Hepatic stellate cell (primary cell): Measurements from ENCODE around the gene KRTAP10-2.
"Not testable (repeated sequence)": the region's sequence is repeated elsewhere in the genome, so short reads cannot be mapped to it uniquely, and the experiment has no call there.

Experiments used
- DNase-seq: peaks from one replicate; pipeline ENCODE4 v3.0.0; 2011; ENCODE audit warnings: low spot score

KRTAP10-2 gene

DNA sequence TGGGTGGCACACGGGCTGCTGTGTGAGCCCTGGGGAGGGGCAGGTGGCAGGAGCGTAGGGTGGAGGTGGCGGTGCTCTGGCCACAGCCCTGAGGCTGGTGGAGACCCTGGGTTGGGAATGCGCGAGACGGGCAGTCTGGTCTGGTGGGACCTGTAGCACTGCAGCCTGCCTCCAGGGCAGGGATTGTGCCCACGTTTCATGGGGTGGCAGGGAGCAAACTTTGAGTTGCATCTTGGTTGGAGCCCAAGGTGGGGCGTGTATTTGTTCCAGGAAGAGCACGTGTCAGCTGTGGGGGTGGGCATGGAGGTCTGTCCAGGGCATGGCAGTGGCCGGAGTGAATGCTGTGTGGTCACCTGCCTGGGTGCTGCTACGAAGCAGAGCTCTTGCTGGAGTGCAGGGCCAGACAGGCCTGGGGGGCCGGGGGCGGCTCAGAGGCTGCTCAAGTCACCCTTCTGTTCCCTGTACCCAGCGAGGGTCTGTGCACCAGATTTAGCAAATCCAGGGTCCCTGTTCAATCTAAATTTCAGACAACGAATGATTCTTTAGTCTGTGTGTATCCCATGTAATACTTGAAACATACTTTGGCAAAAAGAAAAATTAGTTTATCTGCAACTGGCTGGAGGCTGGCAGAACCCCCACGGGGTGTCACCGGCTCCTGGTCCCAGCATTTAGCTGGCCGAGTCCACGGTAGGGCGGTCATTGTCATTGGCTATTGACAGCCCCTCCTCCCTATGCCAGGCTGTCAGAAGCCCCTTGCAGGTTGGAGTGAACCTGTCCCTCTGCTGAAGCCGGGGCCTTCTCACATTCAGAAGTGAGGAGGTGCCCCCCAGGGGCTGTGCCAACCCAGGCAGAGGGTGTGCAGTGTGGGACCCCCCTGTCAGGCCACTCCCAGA lies 38.6 kb downstream of the KRTAP10-2 start:
- DNase-seq: no peak

DNA sequence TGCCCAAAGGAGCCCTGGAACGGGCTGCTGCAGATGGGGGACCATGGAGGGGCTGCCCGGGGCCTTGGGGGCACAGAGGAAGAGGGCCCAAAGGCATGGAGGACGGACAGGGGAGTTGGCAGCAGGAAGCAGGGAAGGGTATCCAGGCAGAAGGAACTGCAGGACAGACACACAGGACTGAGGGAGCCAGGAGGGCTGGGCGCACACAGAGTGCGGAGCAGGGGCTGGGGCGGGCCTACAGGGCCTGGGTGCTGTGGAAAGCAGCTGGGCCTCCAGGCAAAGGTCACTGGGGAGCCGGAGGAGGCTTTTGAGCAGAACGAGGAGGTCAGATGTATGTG lies 39.4 kb downstream of the KRTAP10-2 start:
- DNase-seq: no peak

DNA sequence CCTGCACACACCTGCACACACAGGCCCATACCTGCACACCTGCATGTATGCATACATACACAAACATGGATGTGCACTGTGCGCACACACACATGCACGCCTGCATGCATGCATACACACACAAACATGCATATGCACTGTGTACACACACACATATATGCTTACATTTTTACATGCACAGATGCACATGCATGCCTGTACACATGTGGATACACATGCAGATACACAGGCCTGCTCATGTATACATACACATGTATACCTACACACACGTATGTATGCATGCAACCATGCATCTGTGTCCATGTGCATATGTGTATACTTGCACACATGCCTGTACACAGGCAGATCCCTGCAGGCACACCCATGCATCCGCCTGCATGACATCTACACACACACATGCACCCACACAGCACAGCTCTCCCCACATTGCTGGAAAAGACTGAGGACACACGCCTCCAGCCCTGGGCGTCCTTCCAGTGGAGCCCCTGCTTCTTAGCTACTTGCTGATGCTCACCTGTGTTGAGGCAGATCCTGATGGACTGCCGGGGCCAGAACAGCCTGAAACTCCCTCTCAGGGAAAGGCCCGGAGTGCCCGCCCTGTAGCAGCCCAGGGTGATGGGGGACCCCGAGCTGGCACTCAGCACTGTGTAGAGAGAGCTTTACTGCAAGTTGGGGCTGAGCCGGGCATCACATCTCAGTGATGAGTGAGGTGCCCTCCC lies 39.9 kb downstream of the KRTAP10-2 start:
- DNase-seq: no peak

DNA sequence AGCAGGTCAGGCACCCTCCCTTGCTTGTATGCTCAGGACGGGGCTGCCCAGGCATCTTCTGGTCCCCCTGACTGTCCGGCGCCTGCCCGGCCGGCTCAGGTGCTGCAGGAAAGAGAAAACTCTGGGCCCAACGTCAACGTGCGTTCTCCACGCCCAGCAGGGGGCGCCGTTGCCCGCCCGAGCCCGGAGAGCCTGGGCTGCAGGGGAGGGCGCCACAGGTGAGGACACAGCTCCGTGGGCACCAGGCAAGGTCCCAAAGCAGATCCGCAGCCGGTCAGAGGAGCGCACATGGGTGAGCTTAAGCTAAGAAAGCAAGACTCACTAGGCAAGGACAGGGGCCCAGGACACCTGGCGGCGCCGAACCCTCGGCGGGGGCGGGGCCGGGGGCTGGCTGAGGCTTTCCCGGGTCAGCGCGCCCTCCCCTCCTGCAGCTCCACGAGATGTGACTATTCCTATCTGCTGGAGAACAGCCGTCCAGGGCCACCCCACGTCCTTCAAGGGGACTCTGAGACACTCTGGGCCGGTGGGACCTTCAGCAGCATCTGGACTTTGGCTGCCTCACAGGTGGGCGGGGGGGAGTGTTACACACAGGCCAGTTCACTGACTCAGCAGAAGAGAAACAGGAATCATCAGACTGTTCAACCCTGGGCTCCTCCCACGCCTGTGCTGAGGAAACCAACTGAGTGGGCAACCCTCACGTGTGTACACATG lies 40.6 kb downstream of the KRTAP10-2 start:
- DNase-seq: peak; percentile 40

DNA sequence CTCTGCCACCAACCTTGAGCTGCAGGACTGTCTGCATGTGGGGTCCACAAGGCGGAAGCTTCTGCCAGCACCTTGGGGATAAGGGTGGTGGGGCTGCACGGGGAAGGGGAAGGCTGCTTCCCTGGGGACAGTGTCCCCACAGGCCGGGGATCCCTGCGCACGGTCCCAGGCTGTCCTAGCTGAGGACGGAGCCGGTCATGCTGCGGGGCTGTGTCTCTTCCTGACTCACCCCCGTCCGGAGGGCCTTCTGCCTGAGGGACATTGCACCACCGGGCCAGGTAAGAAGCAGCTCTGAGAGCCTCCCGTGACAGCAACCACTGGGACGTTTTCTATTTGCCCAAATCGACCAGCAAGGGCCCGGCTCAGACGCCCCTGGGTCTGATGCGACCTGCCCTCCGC lies 41.2 kb downstream of the KRTAP10-2 start:
- DNase-seq: no peak

DNA sequence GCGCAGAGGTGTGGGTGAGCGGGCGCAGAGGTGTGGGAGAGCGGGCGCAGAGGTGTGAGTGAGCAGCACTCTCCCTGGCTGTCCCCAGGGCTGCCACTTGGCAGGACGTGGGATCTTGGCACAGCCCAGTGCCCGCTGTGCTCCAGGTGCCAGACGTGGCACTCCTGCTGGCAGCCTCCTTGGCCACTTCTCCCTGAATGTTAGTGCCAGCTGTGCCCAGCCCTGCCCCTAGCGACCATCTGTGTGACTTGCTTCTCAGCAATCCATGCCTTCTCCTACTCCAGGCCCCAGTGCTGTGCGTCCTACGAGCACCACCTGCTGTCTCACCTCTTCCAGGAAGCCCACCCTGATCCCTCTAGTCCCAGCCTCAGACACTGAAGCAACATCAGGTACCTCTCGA lies 41.8 kb downstream of the KRTAP10-2 start:
- no peak for DNase-seq

DNA sequence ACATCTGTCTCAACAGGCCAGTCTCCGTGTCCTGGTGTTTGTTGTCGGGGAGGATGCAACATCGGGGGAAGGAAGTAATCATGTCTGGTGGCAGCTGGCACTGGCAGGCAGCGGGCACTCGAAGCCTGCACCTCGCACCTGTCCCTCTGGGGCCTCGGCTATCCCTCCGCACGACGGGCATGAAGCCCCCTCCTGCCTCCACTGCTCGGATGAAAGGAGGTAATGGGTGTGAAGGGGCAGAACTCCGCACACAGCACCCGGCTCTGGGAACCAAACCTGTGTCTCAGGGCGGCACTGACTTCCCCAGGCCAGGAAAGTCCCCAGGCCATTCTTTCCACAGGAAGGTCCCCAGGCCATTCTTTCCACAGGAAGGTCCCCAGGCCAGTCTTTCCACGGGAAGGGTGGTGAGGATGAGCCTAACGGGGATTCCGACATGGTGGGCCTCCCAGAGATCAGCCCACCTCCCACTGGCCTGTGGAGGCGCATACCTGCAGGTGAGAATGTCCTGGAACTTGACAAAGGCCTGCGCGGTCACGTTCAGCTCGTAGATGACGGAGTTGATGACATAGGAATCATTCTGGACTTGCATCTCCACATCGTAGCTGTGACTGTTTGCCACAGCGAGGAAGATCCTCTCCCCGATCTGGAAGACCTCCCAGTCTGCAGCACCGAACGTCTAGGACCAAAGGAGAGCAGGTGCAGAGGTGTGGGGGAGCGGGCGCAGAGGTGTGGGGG lies 42.4 kb downstream of the KRTAP10-2 start:
- DNase-seq: no peak

DNA sequence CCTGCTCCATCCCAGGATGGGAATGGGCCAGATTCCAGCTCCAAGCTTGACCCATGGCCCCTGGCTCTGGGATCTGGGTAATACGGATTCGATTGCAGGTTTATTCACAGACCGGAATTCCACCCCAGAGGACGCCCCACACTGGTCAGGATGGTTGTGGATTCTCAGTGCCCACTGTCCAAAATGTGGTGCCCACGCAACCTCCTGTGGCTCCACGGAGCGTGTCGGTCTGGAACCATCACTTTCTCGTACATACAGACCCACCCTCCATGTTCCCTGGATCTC lies 42.9 kb downstream of the KRTAP10-2 start:
- DNase-seq: no peak

DNA sequence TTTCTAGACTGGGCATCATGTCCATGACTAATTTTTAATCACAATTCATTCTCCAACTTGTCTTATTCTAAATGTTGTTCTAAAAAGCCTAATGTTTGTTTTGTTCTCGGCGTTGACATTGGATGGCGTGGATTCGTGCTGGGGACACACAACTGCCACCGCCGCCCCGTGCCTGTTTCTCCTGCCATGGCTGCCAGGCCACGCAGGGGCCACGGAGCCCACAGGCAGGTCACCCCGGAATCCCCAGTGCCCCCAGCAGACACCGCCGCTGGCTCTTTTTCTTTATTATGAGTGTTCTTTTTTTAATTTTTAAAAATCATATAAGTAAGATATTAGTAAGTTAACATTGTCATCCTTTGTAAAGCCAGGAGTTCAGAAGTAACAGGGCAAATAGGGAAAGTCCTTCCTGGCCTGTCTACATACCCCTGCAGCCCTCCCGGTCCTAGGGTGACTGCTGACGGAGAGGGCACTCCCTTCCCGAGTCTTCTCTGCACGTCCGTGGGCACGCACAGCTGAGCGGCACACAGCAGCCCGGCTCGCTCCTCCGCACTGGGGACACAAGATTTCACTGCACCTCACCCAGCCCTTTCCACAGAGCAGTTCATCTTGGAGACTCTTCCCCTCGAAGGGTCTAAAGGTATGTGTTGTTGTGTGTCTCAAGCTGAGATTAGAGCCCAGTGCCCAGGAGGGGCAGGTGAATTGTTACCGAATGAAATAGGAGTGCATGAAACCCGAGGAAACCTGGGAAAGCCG lies 43.5 kb downstream of the KRTAP10-2 start:
- DNase-seq: no peak

DNA sequence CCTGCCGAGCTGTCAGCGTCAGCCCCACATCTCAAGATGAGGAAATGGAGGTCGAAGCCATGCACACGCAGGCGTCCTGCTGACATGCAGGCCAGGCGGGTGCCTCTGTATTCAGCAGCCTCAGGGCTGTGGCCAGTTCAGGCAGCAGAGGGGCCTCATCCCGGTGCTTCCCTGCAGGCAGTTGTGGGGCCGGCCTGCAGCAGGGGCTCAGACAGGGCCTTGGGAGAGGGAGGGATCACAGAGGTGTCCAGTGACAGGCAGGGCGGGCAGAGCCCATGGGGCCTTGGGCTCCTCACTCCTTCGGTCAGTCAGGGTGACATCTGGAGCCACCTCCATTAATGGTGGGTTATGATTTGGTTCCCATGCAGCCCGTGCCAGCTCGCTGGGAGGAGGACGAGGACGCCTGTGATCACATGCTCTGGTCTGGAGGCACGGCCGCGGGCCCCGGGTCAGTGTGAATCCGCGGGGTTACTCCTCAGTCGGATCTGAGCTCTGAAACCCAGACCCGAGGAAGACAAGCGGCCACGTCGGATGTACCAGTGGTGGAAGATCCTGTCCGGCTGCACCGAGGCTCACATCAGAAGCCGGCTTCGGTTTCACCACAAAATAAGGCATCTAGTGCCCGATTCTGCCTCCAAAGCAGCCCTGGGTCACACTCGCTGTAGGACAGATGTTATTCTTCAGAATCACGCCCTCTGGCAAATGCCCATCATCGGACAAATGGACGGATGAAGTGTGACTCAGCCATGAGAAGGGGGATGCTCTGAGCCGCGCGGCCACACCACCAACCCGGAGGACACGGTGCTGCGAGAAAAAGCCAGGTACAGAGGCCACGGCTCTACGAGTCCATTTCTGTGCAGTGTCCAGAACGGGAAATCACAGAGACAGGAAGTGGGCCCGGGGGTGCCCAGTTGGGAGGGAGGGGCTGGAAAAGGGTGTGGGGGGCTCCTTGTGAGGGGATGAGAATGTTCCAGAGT lies 44.7 kb downstream of the KRTAP10-2 start:
- no peak for DNase-seq

DNA sequence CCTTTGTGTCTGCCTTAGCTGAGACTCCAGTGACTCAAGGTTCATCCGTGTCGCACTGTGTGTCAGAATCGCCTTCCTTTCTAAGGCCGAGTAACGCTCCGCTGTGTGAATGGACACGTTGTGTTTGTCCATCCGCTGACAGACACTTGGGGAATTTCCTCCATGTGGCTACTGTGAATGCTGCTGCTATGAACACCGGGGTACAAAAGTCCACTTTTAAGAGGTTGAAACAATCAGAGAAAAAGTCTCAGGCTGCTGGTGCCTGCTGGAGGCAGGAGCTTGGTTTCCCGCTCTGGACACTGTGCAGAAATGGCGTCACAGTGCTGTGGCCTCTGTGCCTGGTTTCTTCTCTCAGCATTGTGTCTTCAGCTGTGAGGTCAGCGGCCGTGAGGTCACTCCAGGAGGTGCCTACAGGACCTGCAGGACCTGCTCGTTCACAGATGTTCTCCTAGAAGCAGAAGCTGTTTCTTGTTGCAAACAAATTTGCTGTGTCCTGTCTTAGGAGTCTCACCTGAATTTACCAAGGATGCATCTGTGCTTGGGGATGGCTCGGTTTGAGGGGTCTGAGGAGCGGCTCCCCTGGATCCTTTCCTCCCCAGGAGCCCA lies 45.5 kb downstream of the KRTAP10-2 start:
- no peak for DNase-seq

DNA sequence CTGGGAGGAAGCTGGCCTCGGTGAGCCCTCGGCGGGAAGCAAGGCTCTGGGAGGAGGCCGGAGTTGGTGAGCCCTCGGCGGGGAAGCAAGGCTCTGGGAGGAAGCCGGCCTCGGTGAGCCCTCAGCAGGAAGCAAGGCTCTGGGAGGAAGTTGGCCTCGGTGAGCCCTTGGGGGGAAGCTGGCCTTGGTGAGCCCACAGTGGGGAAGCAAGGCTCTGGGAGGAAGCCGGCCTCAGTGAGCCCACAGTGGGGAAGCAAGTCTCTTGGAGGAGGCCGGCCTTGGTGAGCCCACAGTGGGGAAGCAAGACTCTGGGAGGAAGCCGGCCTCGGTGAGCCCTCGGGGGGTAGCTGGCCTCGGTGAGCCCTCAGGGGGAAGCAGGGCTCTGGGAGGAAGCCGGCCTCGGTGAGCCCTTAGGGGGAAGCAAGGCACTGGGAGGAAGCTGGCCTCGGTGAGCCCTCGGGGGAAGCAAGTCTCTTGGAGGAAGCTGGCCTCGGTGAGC lies 47.4 kb downstream of the KRTAP10-2 start:
- no peak for DNase-seq

DNA sequence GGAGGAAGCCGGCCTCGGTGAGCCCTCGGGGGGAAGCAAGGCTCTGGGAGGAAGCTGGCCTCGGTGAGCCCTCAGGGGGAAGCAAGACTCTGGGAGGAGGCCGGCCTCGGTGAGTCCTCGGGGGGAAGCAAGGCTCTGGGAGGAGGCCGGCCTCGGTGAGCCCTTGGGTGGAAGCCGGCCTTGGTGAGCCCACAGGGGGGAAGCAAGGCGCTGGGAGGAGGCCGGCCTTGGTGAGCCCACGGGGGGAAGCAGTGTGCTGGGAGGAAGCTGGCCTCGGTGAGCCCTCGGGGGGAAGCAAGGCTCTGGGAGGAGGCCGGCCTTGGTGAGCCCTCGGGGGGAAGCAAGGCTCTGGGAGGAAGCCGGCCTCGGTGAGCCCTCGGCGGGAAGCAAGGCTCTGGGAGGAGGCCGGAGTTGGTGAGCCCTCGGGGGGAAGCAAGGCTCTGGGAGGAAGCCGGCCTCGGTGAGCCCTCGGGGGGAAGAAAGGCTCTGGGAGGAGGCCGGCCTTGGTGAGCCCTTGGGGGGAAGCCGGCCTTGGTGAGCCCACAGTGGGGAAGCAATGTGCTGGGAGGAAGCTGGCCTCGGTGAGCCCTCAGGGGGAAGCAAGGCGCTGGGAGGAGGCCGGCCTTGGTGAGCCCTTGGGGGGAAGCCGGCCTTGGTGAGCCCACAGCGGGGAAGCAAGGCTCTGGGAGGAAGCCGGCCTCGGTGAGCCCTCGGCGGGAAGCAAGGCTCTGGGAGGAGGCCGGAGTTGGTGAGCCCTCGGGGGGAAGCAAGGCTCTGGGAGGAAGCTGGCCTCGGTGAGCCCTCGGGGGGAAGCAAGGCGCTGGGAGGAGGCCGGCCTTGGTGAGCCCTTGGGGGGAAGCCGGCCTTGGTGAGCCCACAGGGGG lies 48.1 kb downstream of the KRTAP10-2 start:
- DNase-seq: not testable (repeated sequence)

DNA sequence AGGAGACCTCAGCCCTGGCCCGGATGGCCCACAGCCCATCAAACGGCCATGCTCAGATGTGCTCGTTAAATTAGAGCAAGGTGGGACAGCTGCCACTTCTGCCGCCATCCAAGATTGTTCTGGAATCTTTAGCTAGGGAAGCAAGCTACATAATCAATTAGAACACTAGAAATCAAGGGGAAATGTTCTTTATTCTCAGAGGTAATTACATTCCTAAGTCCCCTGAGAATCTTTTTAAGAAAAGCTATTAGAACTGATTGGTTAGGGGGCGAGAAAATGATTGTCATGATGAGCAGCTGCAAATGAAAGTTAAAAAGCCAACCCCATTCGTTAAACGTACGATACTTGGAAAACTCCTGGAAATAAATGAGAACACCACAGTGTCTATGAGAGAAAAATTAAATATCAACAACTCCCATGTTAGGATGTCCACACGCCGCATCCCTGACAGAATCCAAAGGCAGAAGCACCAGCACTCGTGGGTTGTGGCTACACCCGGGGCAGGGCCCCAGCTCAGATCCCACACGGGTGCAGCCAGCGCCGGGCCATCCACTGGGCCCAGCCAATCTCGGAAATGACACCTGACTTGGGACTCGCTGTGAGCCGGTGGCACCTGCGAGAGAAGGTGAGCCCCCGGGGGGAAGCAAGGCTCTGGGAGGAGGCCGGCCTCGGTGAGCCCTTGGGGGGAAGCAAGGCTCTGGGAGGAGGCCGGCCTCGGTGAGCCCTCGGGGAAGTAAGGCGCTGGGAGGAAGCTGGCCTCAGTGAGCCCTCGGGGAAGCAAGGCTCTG lies 48.9 kb downstream of the KRTAP10-2 start:
- no peak for DNase-seq
